ENCODE measurements around the gene MEF2C.

MEF2C gene

GRCh38 chr5:88837817-88838216, 45.2 kb downstream of the MEF2C start:
- Mint-ChIP-seq H3K27me3 (no peaks in the 10 kb centered on the region), H3K9me3 (peaks cover 0 to 1% of the 10 kb centered on the region in 2 donors), H3K36me3 (peaks cover 36 to 55% of the 10 kb centered on the region in 2 donors), H3K27ac (no peak overlapping the region), H3K4me3 (no peak overlapping the region), H3K4me1 (peaks cover 28 to 54% of the 10 kb centered on the region in 2 donors)
- no peak for DNase-seq
- ATAC-seq (replicated peaks), result no peak

- no peak for ATAC-seq (replicated peaks)
These were observed 45.8 kb downstream of the MEF2C start for GRCh38 chr5:88837222-88837621.

GRCh38 chr5:88836195-88836838, 46.7 kb downstream of the MEF2C start:
- H3K36me3 Mint-ChIP-seq, result peaks cover 40 to 63% of the 10 kb centered on the region in 2 donors
- peak overlapping the region; percentile 55 to 68 for H3K4me3 Mint-ChIP-seq
- H3K27ac Mint-ChIP-seq, result peak overlapping the region; percentile 90

More at GRCh38 chr5:88837222-88837621, 45.8 kb downstream of the MEF2C start:
- no peak for DNase-seq
- no peaks in the 10 kb centered on the region for H3K27me3 Mint-ChIP-seq
- peaks cover 0 to 1% of the 10 kb centered on the region in 2 donors for H3K9me3 Mint-ChIP-seq
- peaks cover 30 to 55% of the 10 kb centered on the region in 2 donors for H3K4me1 Mint-ChIP-seq
- no peak overlapping the region for H3K27ac Mint-ChIP-seq
- H3K36me3 Mint-ChIP-seq, result peaks cover 38 to 56% of the 10 kb centered on the region in 2 donors
- no peak overlapping the region for H3K4me3 Mint-ChIP-seq

GRCh38 chr5:88834499-88834898, 48.5 kb downstream of the MEF2C start:
- no peaks in the 10 kb centered on the region for H3K27me3 Mint-ChIP-seq

More at GRCh38 chr5:88836195-88836838, 46.7 kb downstream of the MEF2C start:
- peaks cover 0 to 3% of the 10 kb centered on the region in 2 donors for H3K9me3 Mint-ChIP-seq
- peaks cover 34 to 61% of the 10 kb centered on the region in 2 donors for H3K4me1 Mint-ChIP-seq
- H3K27me3 Mint-ChIP-seq, result no peaks in the 10 kb centered on the region
- no peak for DNase-seq
- peak in 1 of 2 donors; percentile 4 for ATAC-seq (replicated peaks)

GRCh38 chr5:88834131-88834462, 48.9 kb downstream of the MEF2C start:
- ATAC-seq (replicated peaks) (peak; percentile 30 to 33), DNase-seq (no peak)
- H3K36me3 Mint-ChIP-seq, result peaks cover 40 to 60% of the 10 kb centered on the region in 2 donors
- H3K4me1 Mint-ChIP-seq, result peaks cover 35 to 59% of the 10 kb centered on the region in 2 donors
- peak overlapping the region; percentile 17 to 52 for H3K4me3 Mint-ChIP-seq
- H3K27me3 Mint-ChIP-seq, result no peaks in the 10 kb centered on the region
- H3K27ac Mint-ChIP-seq, result peak overlapping the region; percentile 90
- peaks cover 0 to 2% of the 10 kb centered on the region in 2 donors for H3K9me3 Mint-ChIP-seq

More at GRCh38 chr5:88834499-88834898, 48.5 kb downstream of the MEF2C start:
- no peak for DNase-seq
- no peak for ATAC-seq (replicated peaks)
- peak overlapping the region; percentile 90 for H3K27ac Mint-ChIP-seq
- H3K4me1 Mint-ChIP-seq, result peaks cover 35 to 58% of the 10 kb centered on the region in 2 donors
- peaks cover 0 to 3% of the 10 kb centered on the region in 2 donors for H3K9me3 Mint-ChIP-seq
- peaks cover 41 to 61% of the 10 kb centered on the region in 2 donors for H3K36me3 Mint-ChIP-seq
- peak overlapping the region; percentile 17 to 52 for H3K4me3 Mint-ChIP-seq

- peak overlapping the region; percentile 17 to 57 for H3K4me3 Mint-ChIP-seq
- peak overlapping the region; percentile 90 for H3K27ac Mint-ChIP-seq
- peaks cover 0 to 2% of the 10 kb centered on the region in 2 donors for H3K9me3 Mint-ChIP-seq
- H3K27me3 Mint-ChIP-seq, result no peaks in the 10 kb centered on the region
- DNase-seq (peak; percentile 47), ATAC-seq (replicated peaks) (peak; percentile 79 to 83)
- H3K4me1 Mint-ChIP-seq, result peaks cover 36 to 59% of the 10 kb centered on the region in 2 donors
- H3K36me3 Mint-ChIP-seq, result peaks cover 38 to 59% of the 10 kb centered on the region in 2 donors
These were observed 49.4 kb downstream of the MEF2C start for GRCh38 chr5:88833371-88834130.

GRCh38 chr5:88831816-88832215, 51.2 kb downstream of the MEF2C start:
- Mint-ChIP-seq H3K27ac (peak overlapping the region; percentile 91), H3K4me3 (peak overlapping the region; percentile 39 to 53), H3K27me3 (no peaks in the 10 kb centered on the region), H3K36me3 (peaks cover 36 to 53% of the 10 kb centered on the region in 2 donors), H3K4me1 (peaks cover 46 to 70% of the 10 kb centered on the region in 2 donors), H3K9me3 (peaks cover 0 to 2% of the 10 kb centered on the region in 2 donors)
- no peak for ATAC-seq (replicated peaks)
- DNase-seq, result no peak

GRCh38 chr5:88830567-88830966, 52.4 kb downstream of the MEF2C start:
- peak overlapping the region; percentile 90 for H3K27ac Mint-ChIP-seq
- H3K27me3 Mint-ChIP-seq, result no peaks in the 10 kb centered on the region
- DNase-seq, result no peak
- peaks cover 0 to 2% of the 10 kb centered on the region in 2 donors for H3K9me3 Mint-ChIP-seq
- H3K36me3 Mint-ChIP-seq, result peaks cover 35 to 49% of the 10 kb centered on the region in 2 donors
- H3K4me3 Mint-ChIP-seq, result peak overlapping the region; percentile 49 to 69
- peaks cover 44 to 74% of the 10 kb centered on the region in 2 donors for H3K4me1 Mint-ChIP-seq
- ATAC-seq (replicated peaks), result no peak

- Mint-ChIP-seq H3K27ac (peak overlapping the region; percentile 90), H3K9me3 (peaks cover 0 to 2% of the 10 kb centered on the region in 2 donors), H3K4me3 (peak overlapping the region; percentile 55 to 69), H3K27me3 (no peaks in the 10 kb centered on the region), H3K36me3 (peaks cover 36 to 50% of the 10 kb centered on the region in 2 donors), H3K4me1 (peaks cover 51 to 81% of the 10 kb centered on the region in 2 donors)
- no peak for DNase-seq
- ATAC-seq (replicated peaks), result no peak
These were observed 53.2 kb downstream of the MEF2C start for GRCh38 chr5:88829775-88830174.

- peak overlapping the region; percentile 60 to 68 for H3K4me3 Mint-ChIP-seq
- H3K9me3 Mint-ChIP-seq, result peaks cover 0 to 2% of the 10 kb centered on the region in 2 donors
- no peak for DNase-seq
- peaks cover 44 to 76% of the 10 kb centered on the region in 2 donors for H3K4me1 Mint-ChIP-seq
- H3K27me3 Mint-ChIP-seq, result no peaks in the 10 kb centered on the region
- H3K27ac Mint-ChIP-seq, result peak overlapping the region; percentile 90
- peak in 1 of 2 donors; percentile 3 for ATAC-seq (replicated peaks)
- H3K36me3 Mint-ChIP-seq, result peaks cover 30 to 44% of the 10 kb centered on the region in 2 donors
These were observed 53.9 kb downstream of the MEF2C start for GRCh38 chr5:88829054-88829453.

GRCh38 chr5:88827997-88828396, 55.0 kb downstream of the MEF2C start:
- Mint-ChIP-seq H3K27me3 (no peaks in the 10 kb centered on the region), H3K36me3 (peaks cover 32 to 45% of the 10 kb centered on the region in 2 donors), H3K4me3 (peak overlapping the region; percentile 21 to 83), H3K4me1 (peaks cover 44 to 80% of the 10 kb centered on the region in 2 donors), H3K27ac (peak overlapping the region; percentile 67), H3K9me3 (peaks cover 0 to 4% of the 10 kb centered on the region in 2 donors)
- DNase-seq (no peak), ATAC-seq (replicated peaks) (peak in 1 of 2 donors; percentile 8)

- DNase-seq, result peak; percentile 66
- peaks cover 44 to 78% of the 10 kb centered on the region in 2 donors for H3K4me1 Mint-ChIP-seq
- peaks cover 0 to 4% of the 10 kb centered on the region in 2 donors for H3K9me3 Mint-ChIP-seq
- H3K4me3 Mint-ChIP-seq, result peak overlapping the region; percentile 62 to 83
- H3K27ac Mint-ChIP-seq, result peak overlapping the region; percentile 93
- no peaks in the 10 kb centered on the region for H3K27me3 Mint-ChIP-seq
- peaks cover 33 to 46% of the 10 kb centered on the region in 2 donors for H3K36me3 Mint-ChIP-seq
- ATAC-seq (replicated peaks), result peak; percentile 90
These were observed 56.1 kb downstream of the MEF2C start for GRCh38 chr5:88826646-88827585.

GRCh38 chr5:88825584-88826315, 57.2 kb downstream of the MEF2C start:
- Mint-ChIP-seq H3K4me3 (peak overlapping the region; percentile 79 to 83), H3K36me3 (peaks cover 33 to 46% of the 10 kb centered on the region in 2 donors), H3K4me1 (peaks cover 41 to 77% of the 10 kb centered on the region in 2 donors), H3K27ac (peak overlapping the region; percentile 93), H3K27me3 (no peaks in the 10 kb centered on the region), H3K9me3 (peaks cover 0 to 2% of the 10 kb centered on the region in 2 donors)
- DNase-seq (no peak), ATAC-seq (replicated peaks) (no peak)

Measured in stimulated activated naive B cell treated with anti-CD40 and anti-IgM and Interleukin-4, amounts not matched to agents 10 μg/mL and 1 μg/mL and 100 μg/mL, for 72 hours (primary cell).